Measurements from ENCODE around the gene METTL9. TPM values are rescaled to one million over a fixed set of nuclear protein-coding genes. Genes with fewer than 3 reads are reported as not detected.

Gene METTL9
- polyA plus RNA-seq, 3 donors, result 227 to 256 (median 243) TPM

DNA sequence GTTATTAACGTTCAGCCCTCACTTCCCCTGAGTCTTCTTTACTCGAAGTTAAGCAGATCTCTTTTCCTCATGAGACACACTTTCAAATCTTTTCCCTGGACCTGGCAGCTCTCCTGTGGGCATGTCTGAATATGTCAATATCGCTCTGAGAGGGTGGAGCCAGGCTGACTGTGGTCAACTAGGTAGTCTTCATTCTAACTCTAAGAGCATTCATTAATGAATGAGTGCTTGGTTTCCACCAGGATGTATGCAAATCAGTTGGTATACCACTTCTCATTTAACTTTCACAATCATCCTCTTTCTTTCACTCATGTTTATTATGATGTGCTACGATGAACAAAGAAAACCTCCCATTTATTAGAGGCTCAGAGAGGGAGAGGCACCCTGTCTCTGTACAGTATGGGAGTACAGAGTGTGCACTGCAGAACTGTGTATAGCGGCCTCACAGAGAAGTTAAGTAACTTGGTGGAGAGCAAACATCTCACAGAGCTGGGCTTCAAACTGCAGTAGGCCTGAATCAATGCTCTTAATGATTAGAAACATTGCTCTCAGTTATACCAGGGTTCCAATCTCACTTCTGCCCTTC is 104.3 kb downstream of the METTL9 start:
- DNase-seq, result no peak

- DNase-seq, result no peak
Observed at GRCh38 chr16:21704266-21704665, 104.9 kb downstream of the METTL9 start.

GRCh38 chr16:21704733-21705132 is 105.4 kb downstream of the METTL9 start:
- DNase-seq, result no peak

Other genes with a start within 250 kb of the METTL9 start
- gene IGSF6, start 53.0 kb downstream of the METTL9 start, polyA plus RNA-seq (ENCODE audit: insufficient read length in 3 of 3), result 1 to 10 TPM; 2.9 to 8.4 (median 7.9) TPM
- under 1 TPM; 0.09 to 0.21 (median 0.14) TPM for gene OTOA, start 64.4 kb downstream of the METTL9 start, polyA plus RNA-seq (ENCODE audit: insufficient read length in 3 of 3)